GM21423 (cell line): ENCODE results near the gene TRAM2.

ENCODE experiments used
- ATAC-seq: cut with Tn5 transposase; IDR thresholded peaks from one replicate; pipeline ENCODE4 v1.9.1; 2021; ENCODE audit warnings: mild to moderate bottlenecking, moderate library complexity; ENCODE audit not compliant: unreplicated experiment

The TRAM2 gene

DNA sequence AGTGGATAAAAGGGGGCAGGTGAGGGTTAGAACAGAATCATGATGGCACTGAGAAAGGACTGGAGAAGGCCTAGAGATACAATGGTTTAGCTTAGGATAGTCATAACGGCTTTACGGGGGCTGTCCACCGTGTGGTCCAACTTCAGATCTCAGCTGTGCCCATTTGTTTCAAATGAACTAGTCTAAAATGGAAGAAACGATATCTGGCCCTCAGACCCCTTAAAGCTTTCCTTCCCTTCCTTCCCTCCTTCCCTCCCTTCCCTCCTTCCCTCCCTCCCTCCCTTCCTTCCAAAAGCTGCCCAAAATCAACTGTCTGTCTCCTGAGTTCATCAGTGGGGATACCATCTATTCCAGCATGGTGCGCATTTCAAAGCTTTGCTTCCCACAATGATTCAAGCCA lies 27.9 kb downstream of the TRAM2 start:
- no peak for ATAC-seq

GRCh38 chr6:52548353-52548713 lies 28.5 kb downstream of the TRAM2 start:
- ATAC-seq, result no peak

GRCh38 chr6:52547647-52548352 lies 29.1 kb downstream of the TRAM2 start:
- no peak for ATAC-seq

GRCh38 chr6:52546678-52547077 lies 30.2 kb downstream of the TRAM2 start:
- peak; percentile 80 for ATAC-seq

- peak; percentile 52 for ATAC-seq
These were observed 30.7 kb downstream of the TRAM2 start for GRCh38 chr6:52546192-52546591.

DNA sequence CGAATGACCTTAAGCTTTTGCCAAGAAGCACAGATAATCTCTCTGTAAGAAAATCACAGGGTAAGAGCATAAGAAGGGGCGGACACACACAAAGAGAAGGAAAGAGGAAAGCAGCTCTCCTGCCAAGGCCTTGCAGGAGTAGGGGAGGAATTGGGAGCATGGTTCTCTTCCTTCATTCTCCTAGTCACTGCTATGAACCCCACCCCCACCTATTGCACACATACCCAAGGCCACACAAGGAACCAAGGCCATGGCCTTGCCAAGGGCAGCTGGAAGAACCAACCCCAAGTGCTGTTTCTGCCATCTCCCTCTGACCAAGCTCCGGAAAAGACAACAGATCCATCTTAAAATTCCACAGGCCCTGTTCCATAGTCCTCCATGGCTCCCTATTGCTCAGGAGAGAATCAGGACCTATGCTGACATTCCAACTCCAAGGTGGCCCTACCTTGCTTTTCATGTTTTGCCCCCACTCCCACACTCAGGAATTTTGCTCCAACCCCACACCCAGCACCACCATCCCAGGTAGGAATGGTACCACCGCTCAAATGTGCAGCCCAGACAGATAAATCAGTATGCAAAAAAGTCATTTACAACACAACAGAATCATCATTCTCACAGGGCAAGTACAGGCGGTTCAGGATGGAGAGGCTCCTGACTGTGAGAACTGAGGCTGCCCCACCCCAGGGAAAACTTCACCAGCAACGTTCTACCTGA lies 31.3 kb downstream of the TRAM2 start:
- ATAC-seq, result no peak

GRCh38 chr6:52544602-52545405 lies 32.1 kb downstream of the TRAM2 start:
- ATAC-seq, result no peak

DNA sequence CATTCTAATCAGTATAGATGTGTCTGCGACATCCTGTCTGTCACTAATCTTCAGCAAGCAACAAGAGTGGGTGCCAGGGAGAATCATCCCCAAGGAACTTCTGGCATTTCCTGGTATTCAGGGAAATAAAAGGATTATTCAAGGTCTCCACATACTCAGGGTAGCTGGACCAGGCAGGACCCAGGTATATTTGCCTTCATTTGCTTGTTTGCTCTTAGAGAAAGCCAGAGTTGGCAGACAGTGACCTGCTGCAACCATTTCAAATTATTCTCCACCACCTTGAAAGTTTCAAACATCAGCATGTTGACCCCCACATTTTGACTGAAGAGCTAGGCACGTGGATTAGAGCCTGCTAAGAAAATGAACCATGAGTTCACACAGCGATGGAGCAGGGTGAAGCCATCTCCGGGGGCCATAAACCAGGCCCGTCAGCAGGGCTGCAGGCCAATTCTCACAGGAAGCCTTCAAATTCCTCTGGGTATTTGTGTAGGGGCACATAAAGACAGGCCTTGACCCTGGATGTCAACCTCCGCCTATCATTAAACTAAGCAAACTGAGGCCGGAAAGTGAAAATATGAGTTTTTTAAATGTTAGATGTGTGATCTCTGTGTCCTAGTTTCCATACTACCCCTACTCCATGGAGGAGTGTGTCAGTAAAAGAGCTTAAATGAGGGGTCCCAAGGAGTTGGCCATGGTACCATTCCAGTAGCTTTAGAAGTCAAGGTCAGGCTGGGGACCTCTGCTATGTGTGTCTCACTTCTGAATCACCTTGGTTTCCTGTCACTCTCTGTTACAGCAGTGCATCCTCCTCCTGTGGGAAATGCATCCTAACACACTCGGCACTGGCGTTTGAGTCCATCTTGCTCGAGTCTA lies 32.9 kb downstream of the TRAM2 start:
- no peak for ATAC-seq

GRCh38 chr6:52543262-52543661 lies 33.6 kb downstream of the TRAM2 start:
- no peak for ATAC-seq

- no peak for ATAC-seq
These were observed 35.7 kb downstream of the TRAM2 start for GRCh38 chr6:52541135-52541534.

- ATAC-seq, result no peak
These were observed 36.5 kb downstream of the TRAM2 start for GRCh38 chr6:52540286-52540902.

GRCh38 chr6:52539607-52540006 lies 37.3 kb downstream of the TRAM2 start:
- no peak for ATAC-seq

GRCh38 chr6:52538901-52539354 lies 37.9 kb downstream of the TRAM2 start:
- ATAC-seq, result no peak

DNA sequence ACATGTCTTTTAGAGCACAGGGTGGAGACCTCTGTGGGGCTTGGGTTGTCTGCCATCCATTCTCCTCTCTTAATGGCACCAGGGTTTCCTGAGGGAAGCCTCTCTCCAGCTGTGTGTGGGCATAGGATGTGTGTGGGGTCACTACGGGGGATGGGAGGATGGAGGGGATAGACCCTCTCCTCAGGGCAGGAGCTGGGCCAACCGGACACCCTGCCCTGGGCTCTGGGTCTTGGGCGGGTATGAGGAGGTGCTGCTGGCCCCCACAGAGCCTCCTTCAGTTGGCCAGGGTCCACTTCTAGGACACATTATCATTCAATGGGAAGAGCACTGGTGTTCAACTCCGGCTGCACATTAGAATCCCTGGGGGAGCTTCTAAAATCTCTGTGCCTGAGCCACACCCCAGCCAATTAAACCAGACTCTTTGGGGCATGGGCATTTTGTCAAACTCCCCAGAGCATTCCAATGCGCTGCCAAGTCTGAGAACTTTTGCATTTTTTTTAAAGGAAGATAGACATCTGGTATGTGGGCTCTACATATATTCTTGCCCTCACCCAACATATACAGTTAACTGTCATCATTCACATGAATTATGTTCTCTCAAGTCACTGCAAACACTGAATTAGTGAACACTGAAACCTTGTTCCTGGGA lies 38.5 kb downstream of the TRAM2 start:
- no peak for ATAC-seq

- peak; percentile 59 for ATAC-seq
These were observed 39.7 kb downstream of the TRAM2 start for GRCh38 chr6:52537001-52537753.

- ATAC-seq, result no peak
These were observed 40.4 kb downstream of the TRAM2 start for GRCh38 chr6:52536424-52536916.

DNA sequence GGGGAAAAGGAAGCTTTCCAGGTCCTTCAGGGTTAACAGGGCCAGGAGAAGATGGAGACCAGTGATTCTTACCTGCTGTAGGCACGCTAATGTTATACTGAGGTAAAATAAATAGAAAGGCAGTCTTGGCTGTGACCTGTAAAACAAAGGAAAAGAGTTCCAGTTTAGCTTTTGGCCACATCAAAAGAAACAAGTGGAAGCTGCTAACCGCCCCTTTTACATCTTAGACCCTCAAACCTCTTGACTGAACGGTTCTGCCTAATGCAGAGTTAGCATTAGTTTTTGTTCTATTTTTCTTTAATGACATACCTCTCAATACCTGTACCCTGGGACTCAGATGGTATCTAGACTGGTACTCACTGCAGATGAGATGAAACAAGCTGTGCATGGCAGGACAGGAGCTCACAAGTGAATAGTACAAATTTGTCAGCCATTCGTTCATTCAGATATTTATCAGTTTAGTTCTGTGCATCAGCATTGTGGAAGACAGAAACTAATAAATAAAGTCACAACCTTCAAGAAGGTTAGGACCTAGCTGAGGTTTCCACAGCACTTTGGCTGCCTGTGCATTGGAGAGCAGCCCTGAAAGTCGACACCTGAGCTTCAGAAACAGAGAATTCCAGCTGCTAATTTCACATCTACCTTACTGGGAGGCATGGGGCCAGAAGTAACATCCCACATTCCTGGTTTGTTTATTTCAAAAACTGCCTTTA lies 41.0 kb downstream of the TRAM2 start:
- ATAC-seq, result no peak

DNA sequence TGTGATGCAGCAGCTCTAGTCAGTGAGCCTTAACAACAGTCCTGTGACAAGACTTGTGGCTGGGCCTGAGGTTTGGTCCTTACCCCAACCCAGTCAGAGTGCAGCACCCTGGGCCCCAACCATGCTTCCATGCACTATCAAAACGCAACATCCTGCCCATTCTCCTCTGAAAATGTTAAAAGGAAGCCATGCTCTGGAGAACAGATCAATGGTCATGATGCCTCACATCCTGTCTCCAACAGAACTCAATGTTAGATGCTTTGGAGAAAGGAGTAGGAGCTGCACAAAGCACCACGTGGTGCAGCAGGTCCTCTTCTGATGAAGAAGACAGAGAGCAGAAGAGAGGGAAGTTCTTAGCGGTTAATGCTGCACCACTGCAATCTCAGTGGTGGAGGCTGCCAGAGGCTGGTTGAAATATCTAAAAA lies 41.9 kb downstream of the TRAM2 start:
- ATAC-seq, result peak; percentile 39
